Measurements from ENCODE around the gene PALM3. TPM values are rescaled to one million over a fixed set of nuclear protein-coding genes. Genes with fewer than 3 reads are reported as not detected.
"Not testable (repeated sequence)": the region's sequence is repeated elsewhere in the genome, so short reads cannot be mapped to it uniquely, and the experiment has no call there.

The PALM3 gene
- total and polyA plus RNA-seq, 2 donors (not counting 3 experiments of a cell fraction or from before 2014, with no cell fraction given) = 0.08 to 0.31 TPM

DNA sequence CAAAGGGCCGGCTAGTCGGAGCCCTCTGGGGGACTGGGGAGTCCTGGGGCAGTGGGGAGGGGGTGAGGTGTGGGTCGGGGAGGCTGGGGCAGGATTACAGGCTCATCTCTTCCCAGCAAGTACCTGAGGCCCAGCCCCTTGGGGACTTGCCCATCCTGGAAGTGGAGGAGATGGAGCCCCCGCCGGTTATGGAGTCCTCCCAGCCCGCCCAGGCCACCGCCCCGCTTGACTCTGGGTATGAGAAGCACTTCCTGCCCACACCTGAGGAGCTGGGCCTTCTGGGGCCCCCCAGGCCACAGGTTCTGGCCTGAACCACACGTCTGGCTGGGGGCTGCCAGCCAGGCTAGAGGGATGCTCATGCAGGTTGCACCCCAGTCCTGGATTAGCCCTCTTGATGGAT, 9.9 kb downstream of the PALM3 start:
- no peak overlapping the region for H3K4me3 ChIP-seq (replicated peaks in 1 of 3; ENCODE audit: insufficient read depth in 1 of 3, low read depth in 1 of 3, low read length in 3 of 3)
- POLR2A ChIA-PET = interaction anchor here (1.0 kb wide), 1 partner anchor 85 kb away, joined by 5 read pairs; no protein-coding TSS in a partner anchor
- CTCF ChIA-PET = interaction anchor here (1.0 to 3.4 kb wide), 3 partner anchors 9 to 94 kb away, joined by 3 to 14 read pairs (median 12); partner anchors contain the start of gene IL27RA
- no peak for TF ChIP-seq POLR2A (IDR thresholded peaks at IDR 0.05; ENCODE audit: low read depth, low read length)
- no peak for TF ChIP-seq GATA2 (IDR thresholded peaks at IDR 0.05; ENCODE audit: insufficient read depth, insufficient read length, low read depth, low read length)
- TF ChIP-seq POLR2AphosphoS5 (IDR thresholded peaks at IDR 0.05; ENCODE audit: insufficient read depth, low read depth, low read length) = no peak
- no peak for TF ChIP-seq EZH2 (IDR thresholded peaks at IDR 0.05; ENCODE audit: borderline replicate concordance, low read depth, low read length, severe bottlenecking)
- H3K9me1 ChIP-seq (replicated peaks; ENCODE audit: control insufficient read depth, extremely low read depth, insufficient read depth, low read length) = no peaks in the 10 kb centered on the region
- intact Hi-C loops (cut with micrococcal nuclease) (no loop called here), dilution Hi-C loops (cut with MboI; ENCODE audit: extremely low pct_ligation_motif_present, low sequenced_read_pairs) (no loop called here)
- no TSS peak for BruUV-seq (replicated peaks)
- no peaks in the 10 kb centered on the region for H3K36me3 ChIP-seq (ENCODE audit: control insufficient read depth in 2 of 2, extremely low read depth in 1 of 2, insufficient read depth in 2 of 2, low read length in 2 of 2)
- H2AFZ ChIP-seq (ENCODE audit: low read depth, low read length) = no peak overlapping the region
- no peak overlapping the region for H3K27ac ChIP-seq (ENCODE audit: insufficient read depth, low read depth, low read length)
- no peaks in the 10 kb centered on the region for H3K4me1 ChIP-seq (ENCODE audit: control insufficient read depth, extremely low read depth, insufficient read depth, low read length)
- no peak overlapping the region for H3K9ac ChIP-seq (replicated peaks; ENCODE audit: extremely low read depth, insufficient read depth, low read length)
- no peaks in the 10 kb centered on the region for H3K27me3 ChIP-seq (ENCODE audit: control insufficient read depth in 2 of 2, insufficient read depth in 2 of 2, low read length in 2 of 2)
- H3K79me2 ChIP-seq (ENCODE audit: control insufficient read depth, insufficient read depth, low read length) = no peaks in the 10 kb centered on the region
- DNase-seq (ENCODE audit: low read depth, low spot score) = no peak
- no peaks in the 10 kb centered on the region for H3K9me3 ChIP-seq (replicated peaks; ENCODE audit: control insufficient read depth, insufficient read depth, low read length)
- no peak for FAIRE-seq
- H4K20me1 ChIP-seq (replicated peaks; ENCODE audit: control insufficient read depth, extremely low read depth, insufficient read depth, low read length) = no peaks in the 10 kb centered on the region
- no peak overlapping the region for H3K4me2 ChIP-seq (ENCODE audit: insufficient read depth, low read length)

DNA sequence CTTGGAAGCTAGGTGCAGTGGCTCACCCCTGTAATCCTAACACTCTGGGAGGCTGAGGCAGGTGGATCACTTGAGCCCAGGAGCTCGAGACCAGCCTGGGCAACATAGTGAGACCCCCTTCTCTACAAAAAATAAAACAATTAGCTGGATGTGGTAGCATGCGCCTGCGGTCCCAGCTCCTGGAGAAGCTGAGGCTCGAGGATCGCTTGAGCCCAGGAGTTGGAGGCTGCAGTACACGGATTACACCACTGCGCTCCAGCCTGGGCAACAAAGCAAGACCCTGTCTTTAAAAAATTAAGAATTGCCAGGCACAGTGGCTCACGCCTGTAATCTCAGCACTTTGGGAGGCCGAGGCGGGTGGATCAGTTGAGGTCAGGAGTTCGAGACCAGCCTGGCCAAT, 10.9 kb downstream of the PALM3 start:
- H3K79me2 ChIP-seq (ENCODE audit: control insufficient read depth, insufficient read depth, low read length); H3K4me1 ChIP-seq (ENCODE audit: control insufficient read depth, extremely low read depth, insufficient read depth, low read length); DNase-seq (ENCODE audit: low read depth, low spot score); dilution Hi-C loops (cut with MboI; ENCODE audit: extremely low pct_ligation_motif_present, low sequenced_read_pairs); H2AFZ ChIP-seq (ENCODE audit: low read depth, low read length); H3K9ac ChIP-seq (replicated peaks; ENCODE audit: extremely low read depth, insufficient read depth, low read length); intact Hi-C loops (cut with micrococcal nuclease); H3K4me2 ChIP-seq (ENCODE audit: insufficient read depth, low read length); POLR2A ChIA-PET; H3K9me1 ChIP-seq (replicated peaks; ENCODE audit: control insufficient read depth, extremely low read depth, insufficient read depth, low read length); FAIRE-seq; H3K36me3 ChIP-seq (ENCODE audit: control insufficient read depth in 2 of 2, extremely low read depth in 1 of 2, insufficient read depth in 2 of 2, low read length in 2 of 2); BruUV-seq (replicated peaks); H3K27ac ChIP-seq (ENCODE audit: insufficient read depth, low read depth, low read length); H3K9me3 ChIP-seq (replicated peaks; ENCODE audit: control insufficient read depth, insufficient read depth, low read length); H4K20me1 ChIP-seq (replicated peaks; ENCODE audit: control insufficient read depth, extremely low read depth, insufficient read depth, low read length); H3K4me3 ChIP-seq (replicated peaks in 1 of 3; ENCODE audit: insufficient read depth in 1 of 3, low read depth in 1 of 3, low read length in 3 of 3); H3K27me3 ChIP-seq (ENCODE audit: control insufficient read depth in 2 of 2, insufficient read depth in 2 of 2, low read length in 2 of 2): not testable (repeated sequence)
- CTCF ChIA-PET = interaction anchor here (1.0 to 3.4 kb wide), 4 partner anchors 8 to 95 kb away, joined by 3 to 14 read pairs (median 10); partner anchors contain the start of gene IL27RA

Data from endothelial cell of umbilical vein (primary cell).